Fibroblast of pulmonary artery (primary cell): ENCODE measurements around the gene ZFAND3.
"Not testable (repeated sequence)": the region's sequence is repeated elsewhere in the genome, so short reads cannot be mapped to it uniquely, and the experiment has no call there.

Experiments
- DNase-seq: peaks from one replicate; pipeline ENCODE4 v3.0.0-alpha.2; 2010; ENCODE audit warnings: low read depth
- H3K4me3 ChIP-seq: replicated peaks from 2 replicates; pipeline ENCODE4 v1.5.1; 2011; ENCODE audit warnings: low read depth, mild to moderate bottlenecking, control low read depth, low read length, moderate library complexity
- CTCF ChIP-seq: IDR thresholded peaks from 2 replicates; pipeline ENCODE4 v1.5.1; 2011; ENCODE audit warnings: mild to moderate bottlenecking, control low read depth, low read length, inconsistent platforms; ENCODE audit errors: missing control alignments

The ZFAND3 gene

GRCh38 chr6:37952027-37952426, 132.5 kb downstream of the ZFAND3 start:
- TF ChIP-seq CTCF, result no peak
- no peak for DNase-seq
- H3K4me3 ChIP-seq, result no peak overlapping the region

GRCh38 chr6:37954791-37955190, 135.3 kb downstream of the ZFAND3 start:
- no peak for TF ChIP-seq CTCF
- no peak for DNase-seq
- H3K4me3 ChIP-seq, result no peak overlapping the region

- no peak for DNase-seq
- H3K4me3 ChIP-seq, result no peak overlapping the region
- TF ChIP-seq CTCF, result no peak
Measured at GRCh38 chr6:37956711-37957275, 137.3 kb downstream of the ZFAND3 start.

GRCh38 chr6:37959061-37959460, 139.5 kb downstream of the ZFAND3 start:
- no peak for DNase-seq
- TF ChIP-seq CTCF, result no peak
- no peak overlapping the region for H3K4me3 ChIP-seq

- no peak for DNase-seq
- no peak overlapping the region for H3K4me3 ChIP-seq
- TF ChIP-seq CTCF, result no peak
Measured at GRCh38 chr6:37960139-37960935, 140.8 kb downstream of the ZFAND3 start.

- not testable (repeated sequence) for H3K4me3 ChIP-seq, DNase-seq
Measured at GRCh38 chr6:37962481-37963080, 143.1 kb downstream of the ZFAND3 start.

GRCh38 chr6:37965964-37966676, 146.6 kb downstream of the ZFAND3 start:
- peak; percentile 40 for DNase-seq
- no peak overlapping the region for H3K4me3 ChIP-seq
- TF ChIP-seq CTCF, result no peak
